ENCODE results near the gene PPP2CA.
"Not testable (repeated sequence)": the region's sequence is repeated elsewhere in the genome, so short reads cannot be mapped to it uniquely, and the experiment has no call there.

Gene PPP2CA

GRCh38 chr5:134225780-134226440, at the start of gene PPP2CA:
Gene PPP2CA, minus strand, starts transcription at chr5:134226073. Its CDS starts 212 bp downstream, at chr5:134225861.
- peak; percentile 98 to 99 (median 98) for DNase-seq

- DNase-seq = no peak
Observed at GRCh38 chr5:134273642-134274395, 47.9 kb upstream of the PPP2CA start.

- no peak for DNase-seq
Observed at GRCh38 chr5:134271059-134271458, 45.2 kb upstream of the PPP2CA start.

- no peak for DNase-seq
Observed at GRCh38 chr5:134268919-134269318, 43.0 kb upstream of the PPP2CA start.

GRCh38 chr5:134268019-134268601, 42.2 kb upstream of the PPP2CA start:
- no peak for DNase-seq

- DNase-seq = no peak
Observed at GRCh38 chr5:134267366-134268018, 41.6 kb upstream of the PPP2CA start.

GRCh38 chr5:134263801-134264200, 37.9 kb upstream of the PPP2CA start:
- no peak for DNase-seq

- DNase-seq = not testable (repeated sequence)
Observed at GRCh38 chr5:134262629-134263028, 36.8 kb upstream of the PPP2CA start.

- no peak for DNase-seq
Observed at GRCh38 chr5:134258896-134259295, 33.0 kb upstream of the PPP2CA start.

GRCh38 chr5:134257176-134257575, 31.3 kb upstream of the PPP2CA start:
- no peak for DNase-seq

- no peak for DNase-seq
Observed at GRCh38 chr5:134255418-134256150, 29.7 kb upstream of the PPP2CA start.

GRCh38 chr5:134253368-134254153, 27.7 kb upstream of the PPP2CA start:
- not testable (repeated sequence) for DNase-seq

GRCh38 chr5:134252671-134253070, 26.8 kb upstream of the PPP2CA start:
- DNase-seq = no peak

GRCh38 chr5:134250949-134251348, 25.1 kb upstream of the PPP2CA start:
- no peak for DNase-seq

- DNase-seq = no peak
Observed at GRCh38 chr5:134249469-134250379, 23.9 kb upstream of the PPP2CA start.

GRCh38 chr5:134248256-134248655, 22.4 kb upstream of the PPP2CA start:
- no peak for DNase-seq

- no peak for DNase-seq
Observed at GRCh38 chr5:134247428-134248224, 21.8 kb upstream of the PPP2CA start.

- no peak for DNase-seq
Observed at GRCh38 chr5:134246771-134247427, 21.0 kb upstream of the PPP2CA start.

- DNase-seq = no peak
Observed at GRCh38 chr5:134245692-134246091, 19.8 kb upstream of the PPP2CA start.

All from activated CD4-positive, CD25-positive, alpha-beta regulatory T cell (primary cell).